ENCODE data around the gene POU2AF3.

POU2AF3 gene

GRCh38 chr11:111353776-111354600, 55.6 kb downstream of the POU2AF3 start:
- no peak for DNase-seq

GRCh38 chr11:111354601-111354891, 56.2 kb downstream of the POU2AF3 start:
- no peak for DNase-seq

DNA sequence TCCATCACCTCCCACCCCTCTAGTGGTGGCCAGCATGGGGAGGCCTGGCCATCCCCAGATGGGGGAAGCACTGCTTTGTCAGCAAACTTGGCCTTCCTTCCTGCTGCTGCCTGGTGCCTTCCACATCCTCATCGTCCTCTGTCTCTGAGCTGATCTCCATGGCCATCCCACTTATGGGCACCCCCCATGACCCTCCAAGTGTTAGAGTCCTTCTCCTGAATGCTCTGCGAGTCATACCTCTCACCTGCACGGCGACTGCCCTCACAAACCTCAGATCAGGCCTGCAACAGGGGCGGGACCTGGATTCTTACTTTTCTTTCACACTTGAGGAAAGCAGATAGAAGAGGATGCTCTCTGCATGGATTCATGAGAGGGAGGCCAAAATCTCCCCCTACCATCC, 56.8 kb downstream of the POU2AF3 start:
- DNase-seq: no peak

- DNase-seq: no peak
Observed at GRCh38 chr11:111355956-111356659, 57.8 kb downstream of the POU2AF3 start.

DNA sequence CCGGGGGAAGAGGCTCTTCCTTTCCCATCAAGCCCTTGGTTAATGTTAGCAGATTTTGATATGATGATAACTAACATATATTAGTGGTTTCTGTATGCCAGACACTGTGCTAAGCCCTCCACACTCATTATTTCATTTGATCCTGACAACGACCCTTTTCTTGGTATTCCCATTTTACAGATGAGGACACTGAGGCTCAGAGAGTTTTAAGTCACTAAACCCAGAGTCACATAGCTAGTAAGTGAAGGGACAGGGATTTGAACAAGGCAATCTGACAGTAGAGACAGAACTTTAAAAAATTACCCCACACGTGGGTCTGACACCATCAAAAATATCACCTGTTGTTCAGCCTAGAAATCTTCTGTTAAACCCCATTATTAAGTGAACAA, 58.3 kb downstream of the POU2AF3 start:
- no peak for DNase-seq

- DNase-seq: no peak
Observed at GRCh38 chr11:111357150-111358037, 59.0 kb downstream of the POU2AF3 start.

Data from NCI-H1930 (cell line).